Astrocyte (in vitro differentiated cells and primary cell): ENCODE data around the gene ADD1.

Source experiments
- CTCF ChIP-seq: IDR thresholded peaks from 2 replicates; pipeline ENCODE4 v1.5.1; 2011; ENCODE audit warnings: low read depth, mild to moderate bottlenecking, inconsistent platforms, low read length, moderate library complexity; ENCODE audit not compliant: insufficient read depth
- EZH2 ChIP-seq: IDR thresholded peaks from 2 replicates; pipeline ENCODE4 v1.6.1; 2012; ENCODE audit warnings: mild to moderate bottlenecking, low read length, inconsistent platforms; ENCODE audit not compliant: insufficient read depth

DNA sequence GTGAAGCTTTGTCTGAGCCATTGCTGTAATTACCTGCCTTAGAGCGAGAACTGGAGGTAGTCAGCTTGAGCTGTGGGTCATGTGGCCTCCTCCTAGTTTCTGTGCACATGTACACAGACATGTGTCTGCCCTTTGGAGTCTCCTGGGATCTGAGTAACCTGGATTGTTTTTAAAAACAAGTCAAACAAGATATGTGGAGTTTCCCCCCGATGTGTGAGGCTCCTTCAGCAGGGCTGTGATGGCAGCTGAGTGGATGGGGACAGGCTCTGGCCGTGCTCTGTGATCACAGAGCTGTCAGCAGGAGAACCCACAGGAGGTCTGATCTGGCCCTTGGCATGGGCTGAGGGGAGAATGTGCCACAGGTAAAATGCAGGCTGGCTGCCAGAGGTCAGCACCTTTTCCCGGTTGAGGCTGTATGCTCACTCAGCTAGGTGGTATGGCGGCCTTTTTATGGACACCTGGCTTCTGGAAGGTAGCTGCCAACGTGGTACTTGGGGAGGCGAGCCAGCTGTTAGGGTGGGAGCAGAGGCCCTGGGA lies 81.2 kb downstream of the ADD1 start:
- no peak for TF ChIP-seq CTCF
- no peak for TF ChIP-seq EZH2
